ENCODE results near the gene REST.
"Not testable (repeated sequence)": the region's sequence is repeated elsewhere in the genome, so short reads cannot be mapped to it uniquely, and the experiment has no call there.

The REST gene

DNA sequence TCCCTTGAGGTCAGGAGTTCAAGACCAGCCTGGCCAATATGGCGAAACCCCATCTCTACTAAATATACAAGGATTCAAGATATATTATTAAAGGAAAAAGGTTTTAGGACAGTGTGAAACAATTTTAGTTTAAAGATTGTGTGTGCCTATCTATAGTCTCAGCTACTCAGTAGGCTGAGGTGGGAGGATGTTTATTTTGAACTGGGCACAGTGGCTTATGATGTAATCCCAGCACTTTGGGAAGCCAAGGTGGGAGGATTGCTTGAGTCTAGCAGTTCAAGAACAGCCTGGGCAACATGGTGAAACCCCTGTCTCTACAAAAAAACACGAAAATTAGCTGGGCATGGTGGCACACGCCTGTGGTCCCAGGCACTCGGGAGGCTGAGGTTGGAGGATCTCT is 31.4 kb upstream of the REST start:
- intact Hi-C loops (cut with DNase I; ENCODE audit: low total_unique reads) = no loop called here
- Histone ChIP-seq H3K36me3 (no peaks in the 10 kb centered on the region), H3K9me3 (no peaks in the 10 kb centered on the region), H3K4me3 (no peak overlapping the region), H3K4me1 (no peaks in the 10 kb centered on the region), H3K27me3 (no peaks in the 10 kb centered on the region), H3K27ac (no peak overlapping the region)
- TF ChIP-seq CTCF (IDR thresholded peaks at IDR 0.05) = no peak
- DNase-seq = no peak

GRCh38 chr4:56879996-56880395 is 27.7 kb upstream of the REST start:
- no peak for DNase-seq
- no peak overlapping the region for H3K27ac ChIP-seq
- no peaks in the 10 kb centered on the region for H3K36me3 ChIP-seq
- no peaks in the 10 kb centered on the region for H3K27me3 ChIP-seq
- H3K9me3 ChIP-seq = no peaks in the 10 kb centered on the region
- TF ChIP-seq CTCF (IDR thresholded peaks at IDR 0.05) = no peak
- intact Hi-C loops (cut with DNase I; ENCODE audit: low total_unique reads) = no loop called here
- H3K4me3 ChIP-seq = no peak overlapping the region
- no peaks in the 10 kb centered on the region for H3K4me1 ChIP-seq

GRCh38 chr4:56880572-56880971 is 27.1 kb upstream of the REST start:
- Histone ChIP-seq H3K27ac (no peak overlapping the region), H3K27me3 (no peaks in the 10 kb centered on the region), H3K9me3 (no peaks in the 10 kb centered on the region), H3K36me3 (no peaks in the 10 kb centered on the region), H3K4me1 (no peaks in the 10 kb centered on the region), H3K4me3 (no peak overlapping the region)
- no peak for TF ChIP-seq CTCF (IDR thresholded peaks at IDR 0.05)
- DNase-seq = no peak
- intact Hi-C loops (cut with DNase I; ENCODE audit: low total_unique reads) = no loop called here

DNA sequence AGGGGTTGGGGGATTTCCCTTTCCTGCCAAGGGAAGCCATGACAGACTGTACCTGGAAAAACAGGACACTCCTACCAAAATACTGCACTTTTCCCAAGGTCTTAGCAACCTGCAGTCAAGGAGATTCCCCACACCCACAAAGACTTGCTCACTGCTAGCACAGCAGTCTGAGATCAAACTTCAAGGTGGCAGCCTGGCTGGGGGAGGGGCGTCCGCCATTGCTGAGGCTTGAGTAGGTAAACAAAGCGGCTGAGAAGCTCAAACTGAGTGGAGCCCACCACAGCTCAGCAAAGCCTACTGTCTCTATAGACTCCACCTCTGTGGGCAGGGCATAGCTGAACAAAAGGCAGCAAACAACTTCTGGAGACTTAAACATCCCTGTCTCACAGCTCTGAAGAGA is 23.2 kb upstream of the REST start:
- H3K9me3 ChIP-seq; H3K4me3 ChIP-seq; H3K27me3 ChIP-seq; H3K27ac ChIP-seq; H3K36me3 ChIP-seq; intact Hi-C loops (cut with DNase I; ENCODE audit: low total_unique reads); DNase-seq; H3K4me1 ChIP-seq: not testable (repeated sequence)

DNA sequence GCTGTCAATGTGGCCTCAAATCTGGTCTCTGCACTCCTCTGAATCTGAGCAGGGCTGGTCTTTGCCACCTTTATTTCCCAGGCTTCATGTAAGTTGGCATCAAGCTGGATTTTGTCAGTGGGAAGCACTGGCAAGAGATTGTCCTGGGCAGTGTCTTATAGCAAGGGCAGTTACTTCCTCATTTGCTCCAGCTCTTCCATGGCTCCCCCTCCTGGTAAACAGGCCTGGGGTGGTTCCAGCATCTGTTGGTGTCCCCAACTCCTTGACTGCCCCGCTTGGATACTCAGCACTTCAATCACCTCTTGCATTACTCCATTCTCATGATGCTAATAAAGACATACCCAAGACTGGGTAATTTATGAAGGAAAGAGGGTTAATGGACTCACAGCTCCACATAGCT is 15.0 kb upstream of the REST start:
- no peaks in the 10 kb centered on the region for H3K4me1 ChIP-seq
- intact Hi-C loops (cut with DNase I; ENCODE audit: low total_unique reads) = no loop called here
- H3K9me3 ChIP-seq = no peaks in the 10 kb centered on the region
- no peak for TF ChIP-seq CTCF (IDR thresholded peaks at IDR 0.05)
- H3K36me3 ChIP-seq = no peaks in the 10 kb centered on the region
- no peak overlapping the region for H3K4me3 ChIP-seq
- DNase-seq = no peak
- no peaks in the 10 kb centered on the region for H3K27me3 ChIP-seq
- H3K27ac ChIP-seq = no peak overlapping the region

GRCh38 chr4:56897842-56898241 is 9.9 kb upstream of the REST start:
- H3K4me3 ChIP-seq; H3K9me3 ChIP-seq; H3K4me1 ChIP-seq; H3K27ac ChIP-seq; H3K27me3 ChIP-seq; DNase-seq; intact Hi-C loops (cut with DNase I; ENCODE audit: low total_unique reads); H3K36me3 ChIP-seq: not testable (repeated sequence)

DNA sequence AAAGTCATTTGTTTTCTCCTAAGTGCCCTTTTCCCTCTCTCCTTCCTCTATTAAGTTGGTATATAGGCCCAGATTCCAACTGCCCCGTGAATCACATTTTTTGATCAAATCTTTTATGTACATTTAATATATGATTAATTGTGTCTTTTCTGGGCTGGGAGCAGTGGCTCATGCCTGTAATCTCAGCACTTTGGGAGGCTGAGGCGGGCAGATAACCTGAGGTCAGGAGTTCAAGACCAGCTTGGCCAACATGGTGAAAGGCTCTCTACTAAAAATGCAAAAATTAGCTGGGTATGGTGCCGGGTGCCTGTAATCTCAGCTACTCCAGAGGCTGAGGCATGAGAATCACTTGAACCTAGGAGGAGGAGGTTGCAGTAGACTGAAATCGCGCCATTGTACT is 7.5 kb upstream of the REST start:
- H3K27ac ChIP-seq; DNase-seq; H3K4me1 ChIP-seq; H3K4me3 ChIP-seq; intact Hi-C loops (cut with DNase I; ENCODE audit: low total_unique reads); H3K36me3 ChIP-seq; H3K27me3 ChIP-seq; H3K9me3 ChIP-seq: not testable (repeated sequence)

Measured in tibial artery (tissue), 4 donors.